LHCN-M2 (cell line): ENCODE data around the gene MICALL2. TPM values are rescaled to one million over a fixed set of nuclear protein-coding genes. Genes with fewer than 3 reads are reported as not detected.
A peak's percentile ranks its signal among the peaks of the same experiment; 100 is the strongest.

Source experiments
- DNase-seq: peaks from one replicate; pipeline ENCODE4 v3.0.0-alpha.2; 2012; ENCODE audit warnings: low read depth
- polyA plus RNA-seq: library from polyadenylated mRNA; unstranded; fragments of >200 nt; gene quantifications from one replicate; pipeline ENCODE4 v1.2.1, GENCODE V29; 2012; ENCODE audit warnings: missing spikeins
- total RNA-seq: library from RNA; depleted of rRNA; stranded (reverse); fragments of >200 nt; gene quantifications from 2 replicates; pipeline ENCODE4 v1.2.3, GENCODE V29; 2014; rRNA removed

The MICALL2 gene
- 25.5 and 27.4 TPM in 2 replicates for total RNA-seq
- polyA plus RNA-seq = 8.5 TPM

DNA sequence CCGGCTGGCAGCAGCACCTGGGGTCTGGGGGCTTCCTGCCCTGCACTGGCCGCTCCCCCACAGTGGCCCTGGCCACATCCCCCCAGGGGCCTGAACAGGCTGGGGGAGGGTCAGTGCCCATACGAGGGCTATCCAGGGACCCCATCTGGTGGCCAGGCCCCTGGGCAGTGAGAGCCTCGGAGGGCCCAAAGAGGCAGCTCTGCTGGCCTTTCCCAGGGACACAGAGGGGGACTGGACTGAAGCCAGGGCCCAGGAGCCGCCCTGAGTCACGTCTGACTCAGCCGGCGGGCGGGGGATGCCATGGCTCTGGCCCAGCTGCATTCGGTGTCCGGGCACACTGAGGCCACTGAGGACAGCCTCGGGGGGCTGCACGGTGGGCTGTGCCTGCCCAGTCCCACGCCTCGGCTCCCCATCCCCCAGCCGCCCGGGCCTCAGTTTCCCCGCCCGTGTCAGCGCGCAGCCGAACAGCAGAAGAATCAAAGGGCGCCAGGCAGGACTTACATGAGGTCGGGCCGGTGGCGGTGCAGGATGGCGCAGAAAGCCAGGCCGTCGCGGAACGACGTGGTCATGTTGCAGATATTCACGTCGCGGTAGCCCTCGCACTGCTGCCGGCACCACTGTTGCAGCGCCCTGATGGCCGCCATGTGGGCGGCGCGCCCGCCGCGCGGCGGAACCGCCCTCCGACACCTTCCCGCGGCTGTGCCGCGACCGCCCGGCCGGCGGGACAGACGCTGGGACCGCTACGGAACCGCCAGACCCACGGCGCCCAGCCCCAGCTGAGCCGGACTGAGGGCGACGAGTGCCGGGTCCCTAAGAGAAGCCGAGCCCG lies at the start of gene MICALL2:
MICALL2 (minus strand) TSS at position 788 of the 829 bp plus-strand sequence; CDS start at position 644, 144 bp downstream.
- peak; percentile 91 for DNase-seq

DNA sequence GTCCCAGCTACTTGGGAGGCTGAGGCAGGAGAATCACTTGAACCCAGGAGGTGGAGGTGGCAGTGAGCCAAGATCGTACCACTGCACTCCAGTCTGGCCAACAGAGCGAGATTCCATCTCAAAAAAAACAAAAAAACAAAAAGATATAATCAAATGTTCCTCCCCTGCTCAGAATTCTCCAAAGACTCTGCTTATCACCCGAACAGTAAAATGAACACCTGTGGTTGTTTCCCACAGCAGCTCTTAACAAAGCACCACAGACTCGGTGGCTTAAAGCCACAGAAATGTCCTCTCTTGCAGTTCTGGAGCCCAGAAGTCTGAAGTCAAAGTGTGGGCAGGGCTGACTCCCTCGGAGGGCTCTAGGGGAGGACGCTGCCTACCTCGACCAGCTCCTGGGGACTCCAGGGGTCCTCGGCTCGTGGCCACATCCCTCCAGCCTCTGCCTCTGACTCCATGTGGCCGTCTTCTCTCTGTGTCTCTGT lies 49.0 kb upstream of the MICALL2 start:
- DNase-seq = no peak

DNA sequence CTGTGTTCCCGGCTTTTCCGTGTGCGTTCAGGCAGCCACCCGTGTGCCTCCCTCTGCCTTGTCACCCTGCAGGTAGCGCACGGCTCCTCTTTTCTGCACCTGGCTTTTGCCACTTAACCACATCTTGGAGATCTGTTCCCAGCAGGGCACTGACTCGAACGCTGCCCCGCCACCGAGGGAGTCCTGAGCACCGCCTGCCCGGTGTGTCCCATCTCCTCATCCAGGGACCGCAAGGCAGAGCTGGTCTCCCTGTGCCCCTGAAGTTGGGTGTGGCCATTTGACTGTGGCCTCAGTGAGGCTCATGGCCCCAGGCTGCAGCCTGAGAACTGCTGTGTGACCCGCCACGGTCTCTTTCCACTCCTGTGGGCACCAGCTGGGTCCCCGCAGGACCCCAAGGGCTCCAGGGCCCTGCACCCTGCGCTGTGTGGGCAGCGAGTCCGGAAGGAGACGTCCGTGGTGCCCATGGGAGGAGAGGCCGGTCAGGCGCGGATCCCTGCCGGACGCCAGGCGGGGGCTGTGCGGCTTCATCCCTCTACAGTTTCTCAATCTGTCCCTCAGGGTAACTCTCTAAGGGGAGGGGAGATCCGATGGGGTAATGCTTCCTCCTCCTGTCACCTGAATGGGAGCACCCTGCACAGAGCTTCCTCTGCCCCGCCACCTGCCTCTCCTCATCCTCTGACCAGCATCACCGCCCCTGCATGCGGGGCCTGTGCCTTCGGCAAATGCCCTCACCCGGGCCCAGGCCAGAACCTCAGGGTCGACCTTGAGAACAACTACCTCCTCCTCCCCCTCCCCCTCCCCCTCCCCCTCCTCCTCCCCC lies 46.7 kb upstream of the MICALL2 start:
- no peak for DNase-seq

DNA sequence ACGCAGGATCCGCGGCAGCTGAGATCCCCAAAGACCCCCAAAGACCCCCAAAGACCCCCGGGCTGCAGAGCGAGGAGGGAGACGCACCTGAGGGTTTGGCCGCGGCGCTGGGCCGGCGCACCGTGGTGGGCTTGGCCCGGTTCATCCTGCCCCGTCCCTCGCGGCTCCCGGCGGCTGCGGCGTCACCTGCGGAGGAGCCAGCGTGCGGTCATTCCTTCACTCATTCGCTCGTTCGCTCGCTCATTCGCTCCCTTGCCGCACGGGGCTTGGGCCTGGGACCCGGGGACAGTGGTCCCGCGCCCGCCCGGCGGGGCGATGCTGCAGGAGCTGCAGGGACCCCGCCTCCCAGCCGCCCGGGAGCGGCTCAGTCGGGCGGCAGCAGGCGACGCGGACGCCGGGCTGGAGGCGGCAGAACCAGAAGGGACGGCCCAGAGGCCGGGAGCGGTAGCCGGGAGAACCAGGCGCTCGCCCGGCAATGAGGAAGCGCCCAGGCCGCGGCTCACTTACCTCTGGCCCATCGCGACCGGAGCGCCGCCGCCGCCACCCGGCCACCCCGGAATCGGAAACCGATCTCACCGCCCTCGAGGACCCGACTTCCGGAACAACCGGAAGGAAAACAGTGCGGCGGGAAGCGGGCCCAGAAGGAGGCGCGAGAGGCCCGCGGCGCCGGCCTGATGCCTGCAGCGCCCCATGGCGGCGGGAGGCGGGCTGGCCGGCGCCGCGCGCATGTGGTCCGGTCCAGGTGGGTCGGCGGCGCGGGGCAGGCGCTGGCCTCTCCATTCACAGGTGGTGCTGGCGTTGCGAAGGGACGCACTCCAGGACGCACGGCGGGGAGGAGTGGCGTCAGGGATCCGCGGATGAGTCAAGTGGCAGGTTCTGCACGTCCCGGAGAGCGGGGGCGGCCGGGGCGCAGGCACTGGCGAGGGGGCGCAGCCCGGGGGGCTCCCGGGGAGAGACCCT lies 44.8 kb upstream of the MICALL2 start, which contains the start of gene INTS1:
INTS1 (minus strand) TSS at position 574 of the 960 bp plus-strand sequence; CDS start at position 145, 429 bp downstream.
- peak; percentile 90 for DNase-seq

DNA sequence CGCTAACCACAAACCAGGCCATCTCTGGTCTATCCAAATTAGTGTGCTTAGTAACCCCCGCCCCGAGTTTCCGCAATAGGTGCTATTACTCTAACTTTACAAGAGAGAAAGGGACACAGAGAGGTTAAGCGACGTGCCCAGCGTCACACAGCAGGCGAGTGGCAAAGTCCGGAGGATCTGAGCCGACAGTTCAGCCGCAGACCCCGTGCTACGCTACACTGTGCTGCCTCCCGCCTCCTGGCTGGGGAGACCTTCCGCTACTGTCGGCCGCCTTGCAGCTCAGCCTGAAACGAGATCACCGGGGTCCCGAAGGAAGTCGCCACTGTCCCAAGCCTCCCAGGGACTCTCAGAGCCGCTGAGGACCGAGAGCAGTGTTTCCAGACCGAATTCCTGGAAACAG lies 44.1 kb upstream of the MICALL2 start:
- no peak for DNase-seq

DNA sequence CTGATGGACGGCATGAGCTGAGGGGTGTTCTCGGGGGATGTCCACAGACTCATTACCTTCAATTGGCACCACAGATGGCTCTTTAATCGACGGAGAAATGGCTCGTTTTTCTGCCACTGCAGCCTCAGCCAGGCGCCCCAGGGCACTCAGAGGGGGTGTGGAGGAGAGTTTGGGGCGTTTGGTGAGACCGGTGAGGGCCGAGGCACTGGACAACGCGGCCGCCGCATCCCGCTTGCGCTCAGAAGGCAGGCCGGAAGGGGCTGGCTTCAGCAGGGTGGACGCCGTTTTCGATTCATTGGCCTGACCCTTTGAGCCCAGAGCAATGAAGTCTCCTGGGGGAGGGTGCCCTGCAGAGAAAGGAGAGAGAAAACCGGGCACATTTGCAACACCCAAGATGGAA lies 43.6 kb upstream of the MICALL2 start:
- DNase-seq = no peak

DNA sequence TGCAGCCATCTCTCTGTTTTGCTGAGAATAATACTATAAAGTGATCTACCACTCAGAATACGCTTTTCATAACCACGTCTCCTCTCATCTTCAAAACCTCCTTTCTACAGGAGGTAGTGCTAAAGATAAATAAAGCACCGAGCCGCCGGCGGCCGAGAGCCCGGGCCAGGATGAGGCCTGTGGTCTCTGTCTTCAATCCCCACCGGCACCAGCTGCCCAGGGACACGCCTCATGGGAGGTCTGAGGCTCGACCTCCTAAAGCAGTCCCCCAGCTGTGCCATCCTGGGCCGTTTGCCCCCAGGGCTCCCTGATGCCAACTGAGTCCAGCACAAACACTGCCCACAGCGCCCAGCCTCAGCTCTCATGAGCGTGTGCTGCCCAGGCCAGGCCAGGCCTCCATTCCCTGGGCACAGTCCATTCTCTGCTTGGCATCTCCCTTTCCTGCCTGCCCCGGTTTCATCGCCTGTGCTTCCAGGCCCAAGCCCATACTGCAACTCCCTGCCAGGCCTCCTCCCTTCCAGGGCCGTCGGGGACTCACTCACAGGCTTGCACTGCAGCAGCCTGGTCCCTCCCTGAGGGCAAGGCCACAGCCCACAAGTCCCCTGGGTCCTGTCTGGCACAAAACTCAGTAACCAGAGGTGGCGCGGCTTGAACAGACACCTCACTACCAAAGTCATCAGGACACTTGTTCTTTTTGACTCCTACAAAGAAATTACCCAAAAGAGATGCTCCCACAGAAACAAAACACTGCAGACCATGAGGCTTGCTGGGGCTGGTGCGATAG lies 42.4 kb upstream of the MICALL2 start:
- DNase-seq = no peak

DNA sequence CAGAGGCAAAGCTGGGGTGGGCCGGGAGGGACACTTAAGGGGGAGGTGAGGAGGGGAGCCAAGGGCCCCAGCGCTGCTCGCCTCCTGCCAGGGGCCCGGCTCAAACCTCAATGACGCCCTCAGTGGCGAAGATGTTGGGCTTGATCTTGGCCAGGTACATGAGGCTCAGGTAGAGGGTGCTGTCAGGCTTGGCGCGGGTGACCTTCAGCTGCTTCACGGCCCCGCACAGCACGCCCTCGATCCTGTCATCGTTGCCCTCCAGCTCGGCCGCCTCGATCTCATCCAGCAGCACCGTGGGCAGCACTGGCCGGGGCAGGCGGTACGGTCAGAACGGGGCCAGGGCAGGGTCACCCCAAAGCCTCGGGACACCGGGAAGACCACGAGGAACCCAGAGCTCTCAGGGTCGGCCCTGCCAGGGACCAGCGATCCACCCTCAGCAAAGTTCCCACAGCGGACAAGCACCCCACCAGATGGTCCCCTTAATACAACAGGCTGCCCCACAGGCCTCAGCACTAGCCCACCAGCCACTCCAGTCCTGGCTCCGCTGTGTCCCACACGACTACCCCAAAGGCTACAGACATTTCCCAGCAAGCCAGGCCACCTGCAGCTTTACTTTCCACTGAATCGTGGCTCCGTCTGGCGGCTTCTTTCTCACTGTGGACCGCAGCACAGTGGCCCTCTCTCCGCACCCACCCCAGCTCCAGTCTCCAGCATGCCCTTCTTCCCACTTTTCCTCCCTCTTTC lies 41.0 kb upstream of the MICALL2 start:
- no peak for DNase-seq

DNA sequence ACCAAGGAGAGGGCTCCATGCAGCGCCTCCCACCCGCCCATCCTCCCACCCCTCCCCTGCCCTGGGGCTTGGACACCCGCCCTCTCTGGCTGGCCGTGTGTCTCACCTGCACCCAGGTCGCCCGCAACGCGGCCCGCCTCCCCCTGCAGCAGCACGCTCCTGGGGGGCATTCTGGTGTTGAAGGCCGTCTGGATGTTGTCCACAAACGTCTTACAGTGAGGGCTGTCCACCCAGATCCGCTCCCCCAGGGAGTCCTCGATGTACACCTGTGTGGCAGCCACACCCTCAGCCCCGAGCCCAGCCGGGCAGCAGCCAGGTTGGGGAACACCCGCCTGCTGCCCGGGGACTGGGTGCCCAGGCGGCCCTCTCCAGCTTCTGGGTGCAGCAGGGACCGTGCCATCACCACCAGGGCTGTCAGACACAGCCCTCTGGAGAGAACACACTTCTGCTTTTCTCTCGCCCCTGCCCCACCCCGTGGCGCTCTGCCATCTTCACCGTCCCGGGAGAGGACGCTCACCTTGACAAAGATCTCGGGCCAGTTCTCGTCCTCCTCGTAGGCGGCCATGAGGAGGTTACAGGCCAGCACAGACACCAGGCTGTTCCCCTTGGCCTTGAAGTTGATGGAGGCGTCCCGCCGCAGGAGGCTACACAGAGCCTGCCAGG lies 40.2 kb upstream of the MICALL2 start:
- no peak for DNase-seq

DNA sequence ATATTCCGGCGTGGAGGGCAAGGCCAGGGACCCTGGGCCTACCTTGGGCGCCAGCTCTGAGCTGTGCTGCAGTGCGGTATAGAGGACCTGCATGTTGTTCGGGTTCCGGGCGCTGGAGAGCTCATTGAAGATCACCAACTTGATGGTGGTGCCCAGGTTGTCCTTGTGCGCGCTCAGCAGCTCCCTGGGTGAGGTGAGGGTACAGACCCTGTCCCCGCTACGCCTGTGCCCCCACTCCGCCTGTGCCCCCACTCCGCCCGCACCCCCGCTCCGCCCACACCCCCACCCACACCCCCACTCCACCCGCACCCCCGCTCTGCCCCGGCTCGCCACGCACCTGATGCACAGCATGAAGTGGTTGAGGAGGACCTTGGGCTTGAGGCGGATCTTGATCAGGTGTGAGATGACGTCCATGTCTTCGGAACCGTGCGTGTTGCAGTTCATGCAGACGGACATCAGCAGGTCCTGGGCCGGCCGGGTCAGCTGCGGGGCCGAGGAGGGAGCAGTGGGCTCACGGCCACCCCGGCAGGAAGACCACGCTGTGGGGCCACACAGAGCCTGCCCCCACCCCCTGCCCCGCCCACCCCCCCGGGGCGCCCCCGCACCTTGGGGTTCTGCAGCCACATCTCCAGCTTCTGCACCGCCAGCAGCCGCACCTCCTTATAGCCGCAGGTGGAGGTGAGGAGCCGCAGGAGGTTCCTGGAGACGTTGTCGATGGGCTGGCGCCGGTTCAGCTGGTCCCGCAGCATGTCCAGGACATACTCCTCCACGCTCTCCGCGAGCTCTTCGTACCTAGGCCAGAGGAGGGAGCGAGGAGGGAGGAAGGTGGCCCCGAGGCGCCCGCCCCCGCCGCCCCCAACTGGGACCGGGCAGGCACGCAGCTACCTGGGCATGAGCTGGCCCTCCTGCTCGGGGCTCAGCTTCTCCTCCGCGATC lies 39.4 kb upstream of the MICALL2 start:
- no peak for DNase-seq

DNA sequence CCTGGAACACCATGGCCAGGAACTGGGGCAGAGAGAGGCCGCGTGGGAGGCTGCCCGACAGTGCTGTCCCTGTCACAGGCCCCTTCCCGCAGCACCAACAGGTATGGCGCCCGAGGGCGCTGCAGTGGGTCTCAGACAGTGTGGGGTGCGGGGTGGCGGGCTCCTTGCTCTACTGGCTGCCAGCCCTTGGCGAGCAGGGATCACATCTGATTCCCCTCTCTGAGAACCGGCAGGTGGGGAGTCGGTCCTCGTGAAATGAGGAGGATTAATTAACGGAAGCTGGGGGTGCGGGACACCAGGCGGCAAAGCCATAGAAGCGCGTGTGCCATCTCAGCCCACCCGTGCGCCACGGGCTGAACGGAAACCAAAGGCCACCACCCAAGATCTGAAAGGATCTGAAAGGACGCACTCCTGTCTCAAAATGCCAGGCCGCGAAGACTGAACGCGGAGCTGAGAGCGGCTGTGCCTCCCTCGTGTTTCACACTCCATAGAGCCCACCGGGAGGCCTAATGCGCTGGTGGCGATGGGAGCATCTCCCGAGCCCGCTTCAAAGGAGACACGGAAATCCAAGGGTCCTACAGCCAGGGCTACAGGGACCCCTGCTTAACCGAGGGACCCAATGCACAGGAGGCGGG lies 38.1 kb upstream of the MICALL2 start:
- DNase-seq = no peak

DNA sequence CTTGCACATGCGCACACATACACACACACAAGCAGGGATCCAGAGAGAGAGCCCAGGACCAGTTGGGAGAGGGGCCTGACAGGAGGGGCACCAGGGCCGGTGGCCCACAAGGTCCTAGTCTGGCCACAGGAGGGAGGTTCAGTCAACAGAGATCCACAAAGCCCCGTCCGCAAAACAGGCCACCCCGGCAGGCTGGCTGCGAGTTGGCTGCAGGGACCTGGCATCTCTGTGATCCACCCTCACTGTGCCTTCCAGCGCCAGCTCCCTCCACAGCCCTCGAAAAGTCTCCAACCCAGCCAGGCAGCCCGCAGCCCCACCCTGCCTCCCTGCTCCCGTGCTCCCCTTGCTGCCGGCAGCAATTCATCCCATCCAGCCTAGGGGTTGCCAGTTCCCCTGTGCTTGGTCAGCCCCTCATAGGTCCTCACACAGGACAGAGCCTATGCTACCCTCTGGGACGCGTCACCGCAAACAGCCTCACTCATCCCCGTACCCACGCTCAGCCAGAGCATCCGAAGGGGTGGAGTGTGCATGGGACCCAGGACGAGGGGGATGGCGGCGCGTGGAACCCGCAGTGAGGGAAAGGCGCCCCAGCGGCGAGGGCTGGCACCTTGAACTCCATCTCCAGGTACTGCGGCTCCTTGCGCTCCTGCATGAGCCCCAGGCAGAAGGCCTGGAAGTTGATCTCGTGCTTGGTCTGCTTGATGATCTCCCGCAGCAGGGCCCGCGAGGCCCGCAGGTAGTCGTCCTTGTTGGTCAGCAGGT lies 37.4 kb upstream of the MICALL2 start:
- DNase-seq = no peak

DNA sequence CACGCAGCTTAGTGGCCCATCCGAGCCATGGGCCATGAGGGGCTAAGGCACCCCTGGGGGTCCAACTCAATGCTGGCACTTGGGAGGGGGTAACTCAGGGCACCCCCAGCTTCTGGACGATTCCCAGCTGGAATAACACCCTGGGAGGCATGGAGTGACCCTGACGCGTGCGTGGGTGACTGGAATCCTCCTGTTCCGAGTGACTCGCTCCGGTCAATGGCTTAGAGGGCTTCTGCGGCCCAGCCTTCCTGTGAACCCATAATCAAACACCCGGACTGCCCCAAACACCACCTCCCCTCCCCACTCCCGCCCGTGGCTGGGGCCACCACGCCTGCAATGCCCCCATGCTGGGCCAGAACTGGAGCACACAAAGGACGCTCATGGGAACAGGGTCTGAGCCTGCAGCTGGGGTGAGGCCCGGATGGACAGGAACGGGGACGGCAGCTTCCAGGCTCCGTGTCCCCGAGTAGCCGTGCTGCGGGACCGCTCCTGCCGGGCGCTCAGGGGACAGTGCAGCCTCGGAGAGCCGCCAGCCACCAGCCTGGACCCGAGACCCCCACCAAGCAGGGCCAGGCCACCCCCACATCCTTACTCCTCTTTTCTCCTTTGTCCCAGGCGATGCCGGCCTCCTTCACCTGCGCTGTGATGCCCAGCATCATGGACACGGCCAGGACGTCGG lies 36.4 kb upstream of the MICALL2 start:
- no peak for DNase-seq

DNA sequence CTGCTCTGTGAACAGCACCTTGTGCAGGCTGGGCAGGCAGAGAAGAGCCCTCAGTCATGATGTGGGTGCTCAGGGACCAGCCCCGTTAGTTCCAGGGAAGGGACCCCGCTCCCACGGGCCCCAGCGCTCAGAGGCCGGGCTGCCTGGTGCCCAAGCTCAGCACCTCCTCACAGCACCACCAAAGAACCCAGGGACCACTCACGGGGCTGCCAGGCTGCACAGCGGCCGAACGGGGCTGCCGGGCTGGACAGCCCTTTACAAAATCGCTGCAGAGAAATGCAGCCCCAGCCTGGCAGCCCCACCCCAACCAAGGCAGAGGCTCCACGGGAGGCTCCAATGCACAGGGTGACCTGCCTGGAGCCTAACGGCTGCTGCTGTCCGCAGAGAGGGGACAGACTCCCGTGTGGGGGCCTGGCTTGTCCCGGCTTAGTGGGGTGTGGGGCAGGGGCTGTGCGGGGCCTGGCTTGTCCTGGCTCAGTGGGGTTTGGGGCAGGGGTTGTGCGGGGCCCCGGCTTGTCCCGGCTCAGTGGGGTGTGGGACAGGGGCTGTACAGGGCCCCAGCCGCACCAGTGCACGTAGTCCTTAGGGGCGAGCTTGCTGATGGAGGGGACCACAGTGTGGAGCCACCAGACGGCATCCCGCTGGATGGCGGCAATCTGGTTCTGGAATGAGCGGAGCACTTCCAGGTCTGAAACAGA lies 35.7 kb upstream of the MICALL2 start:
- no peak for DNase-seq

DNA sequence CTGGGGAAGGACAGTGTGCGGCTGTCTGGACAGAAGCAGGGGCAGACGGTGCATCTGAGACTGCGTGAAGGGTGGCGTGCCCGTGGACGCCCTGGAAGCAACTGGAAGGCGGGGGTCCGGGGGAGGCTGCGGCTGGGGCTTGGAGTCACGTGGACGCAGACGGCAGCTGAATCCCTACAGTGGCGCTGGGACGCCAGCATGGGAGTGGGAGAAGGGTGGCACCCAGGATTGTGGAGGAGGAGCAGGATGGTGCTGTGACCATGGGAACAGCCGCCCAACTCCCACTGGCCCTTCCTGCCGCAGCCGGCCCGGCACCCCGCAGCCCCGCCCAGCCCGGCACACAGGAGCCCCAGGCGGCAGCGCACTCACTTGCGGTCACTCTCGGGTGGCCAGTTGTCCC lies 35.2 kb upstream of the MICALL2 start:
- no peak for DNase-seq
